HCT116 (cell line): ENCODE measurements around the gene SLC38A8.

Experiments
- EGR1 ChIP-seq: IDR thresholded peaks from 2 replicates; pipeline ENCODE4 v1.6.1; 2012; ENCODE audit warnings: low read depth
- EZH2 ChIP-seq: fragments of 200-600 bp; sonication (generic); IDR thresholded peaks from 2 replicates; pipeline ENCODE4 v1.6.1; 2017; ENCODE audit warnings: antibody characterized with exemption, mixed run types
- POLR2A ChIP-seq: IDR thresholded peaks from 2 replicates; pipeline ENCODE4 v1.7.0; 2011; ENCODE audit warnings: borderline replicate concordance; ENCODE audit not compliant: insufficient read depth, insufficient read length; ENCODE audit errors: extremely low read depth
- SP1 ChIP-seq: IDR thresholded peaks from 2 replicates; pipeline ENCODE4 v1.6.1; 2012; ENCODE audit warnings: low read depth
- TF ChIP-seq, protein P1 (sequence below): IDR thresholded peaks from 2 replicates; pipeline ENCODE4 v1.6.1; 2012
- TF ChIP-seq, protein P2 (sequence below): IDR thresholded peaks from 2 replicates; pipeline ENCODE4 v1.6.1; 2012; ENCODE audit warnings: low read depth
- TF ChIP-seq, protein P3 (sequence below), 3 experiments: fragments of 200-600 bp in 1 of 3; sonication (generic) in 1 of 3; IDR thresholded peaks in 2 of 3; conservative IDR thresholded peaks in 1 of 3; 2 replicates each; pipeline ENCODE4 v1.5.1; 2012 to 2017; ENCODE audit warnings: low read depth in 2 of 3, low read length in 2 of 3, antibody characterized with exemption in 1 of 3, borderline replicate concordance in 1 of 3, control low read depth in 1 of 3, mild to moderate bottlenecking in 1 of 3, mixed read lengths in 1 of 3, mixed run types in 1 of 3, moderate library complexity in 1 of 3; ENCODE audit not compliant: insufficient read depth in 1 of 3
- TF ChIP-seq, protein P4 (sequence below): IDR thresholded peaks from 2 replicates; pipeline ENCODE4 v1.6.1; 2012

DNA sequence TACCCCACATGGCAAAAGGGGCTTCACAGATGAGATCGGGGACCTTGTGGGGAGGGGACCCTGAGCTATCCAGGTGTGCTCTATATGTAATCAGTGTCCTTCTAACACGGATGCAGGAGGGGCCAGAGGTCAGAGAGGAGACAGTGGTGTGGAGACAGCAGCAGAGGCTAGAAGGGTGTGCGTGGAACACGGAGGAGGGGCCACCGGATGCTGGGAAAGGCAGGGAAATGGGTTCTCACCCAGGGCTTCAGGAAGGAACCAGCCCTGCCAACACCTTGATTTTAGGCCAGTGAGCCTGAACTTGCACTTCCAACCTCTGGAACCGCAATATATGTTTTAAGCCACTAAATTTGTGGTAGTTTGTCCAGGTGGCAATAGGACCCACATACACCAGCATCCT is 4.6 kb upstream of the SLC38A8 start:
- TF ChIP-seq, protein P1, sequence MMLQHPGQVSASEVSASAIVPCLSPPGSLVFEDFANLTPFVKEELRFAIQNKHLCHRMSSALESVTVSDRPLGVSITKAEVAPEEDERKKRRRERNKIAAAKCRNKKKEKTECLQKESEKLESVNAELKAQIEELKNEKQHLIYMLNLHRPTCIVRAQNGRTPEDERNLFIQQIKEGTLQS: no peak
- TF ChIP-seq, protein P2, sequence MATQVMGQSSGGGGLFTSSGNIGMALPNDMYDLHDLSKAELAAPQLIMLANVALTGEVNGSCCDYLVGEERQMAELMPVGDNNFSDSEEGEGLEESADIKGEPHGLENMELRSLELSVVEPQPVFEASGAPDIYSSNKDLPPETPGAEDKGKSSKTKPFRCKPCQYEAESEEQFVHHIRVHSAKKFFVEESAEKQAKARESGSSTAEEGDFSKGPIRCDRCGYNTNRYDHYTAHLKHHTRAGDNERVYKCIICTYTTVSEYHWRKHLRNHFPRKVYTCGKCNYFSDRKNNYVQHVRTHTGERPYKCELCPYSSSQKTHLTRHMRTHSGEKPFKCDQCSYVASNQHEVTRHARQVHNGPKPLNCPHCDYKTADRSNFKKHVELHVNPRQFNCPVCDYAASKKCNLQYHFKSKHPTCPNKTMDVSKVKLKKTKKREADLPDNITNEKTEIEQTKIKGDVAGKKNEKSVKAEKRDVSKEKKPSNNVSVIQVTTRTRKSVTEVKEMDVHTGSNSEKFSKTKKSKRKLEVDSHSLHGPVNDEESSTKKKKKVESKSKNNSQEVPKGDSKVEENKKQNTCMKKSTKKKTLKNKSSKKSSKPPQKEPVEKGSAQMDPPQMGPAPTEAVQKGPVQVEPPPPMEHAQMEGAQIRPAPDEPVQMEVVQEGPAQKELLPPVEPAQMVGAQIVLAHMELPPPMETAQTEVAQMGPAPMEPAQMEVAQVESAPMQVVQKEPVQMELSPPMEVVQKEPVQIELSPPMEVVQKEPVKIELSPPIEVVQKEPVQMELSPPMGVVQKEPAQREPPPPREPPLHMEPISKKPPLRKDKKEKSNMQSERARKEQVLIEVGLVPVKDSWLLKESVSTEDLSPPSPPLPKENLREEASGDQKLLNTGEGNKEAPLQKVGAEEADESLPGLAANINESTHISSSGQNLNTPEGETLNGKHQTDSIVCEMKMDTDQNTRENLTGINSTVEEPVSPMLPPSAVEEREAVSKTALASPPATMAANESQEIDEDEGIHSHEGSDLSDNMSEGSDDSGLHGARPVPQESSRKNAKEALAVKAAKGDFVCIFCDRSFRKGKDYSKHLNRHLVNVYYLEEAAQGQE: no peak
- TF ChIP-seq, protein P3, sequence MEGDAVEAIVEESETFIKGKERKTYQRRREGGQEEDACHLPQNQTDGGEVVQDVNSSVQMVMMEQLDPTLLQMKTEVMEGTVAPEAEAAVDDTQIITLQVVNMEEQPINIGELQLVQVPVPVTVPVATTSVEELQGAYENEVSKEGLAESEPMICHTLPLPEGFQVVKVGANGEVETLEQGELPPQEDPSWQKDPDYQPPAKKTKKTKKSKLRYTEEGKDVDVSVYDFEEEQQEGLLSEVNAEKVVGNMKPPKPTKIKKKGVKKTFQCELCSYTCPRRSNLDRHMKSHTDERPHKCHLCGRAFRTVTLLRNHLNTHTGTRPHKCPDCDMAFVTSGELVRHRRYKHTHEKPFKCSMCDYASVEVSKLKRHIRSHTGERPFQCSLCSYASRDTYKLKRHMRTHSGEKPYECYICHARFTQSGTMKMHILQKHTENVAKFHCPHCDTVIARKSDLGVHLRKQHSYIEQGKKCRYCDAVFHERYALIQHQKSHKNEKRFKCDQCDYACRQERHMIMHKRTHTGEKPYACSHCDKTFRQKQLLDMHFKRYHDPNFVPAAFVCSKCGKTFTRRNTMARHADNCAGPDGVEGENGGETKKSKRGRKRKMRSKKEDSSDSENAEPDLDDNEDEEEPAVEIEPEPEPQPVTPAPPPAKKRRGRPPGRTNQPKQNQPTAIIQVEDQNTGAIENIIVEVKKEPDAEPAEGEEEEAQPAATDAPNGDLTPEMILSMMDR (IDR thresholded peaks at IDR 0.05 in 2 of 3, conservative IDR thresholded peaks at IDR 0.05 in 1 of 3; ENCODE audit: borderline replicate concordance in 1 of 3, insufficient read depth in 1 of 3, low read depth in 2 of 3, low read length in 2 of 3): no peak
- TF ChIP-seq SP1 (no peak), POLR2A (no peak), EGR1 (no peak), EZH2 (no peak)
- TF ChIP-seq, protein P4, sequence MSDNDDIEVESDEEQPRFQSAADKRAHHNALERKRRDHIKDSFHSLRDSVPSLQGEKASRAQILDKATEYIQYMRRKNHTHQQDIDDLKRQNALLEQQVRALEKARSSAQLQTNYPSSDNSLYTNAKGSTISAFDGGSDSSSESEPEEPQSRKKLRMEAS: no peak
